Fibroblast of lung (primary cell): Measurements from ENCODE around the gene GNB1L. TPM values are rescaled to one million over a fixed set of nuclear protein-coding genes. Genes with fewer than 3 reads are reported as not detected.
A peak's percentile ranks its signal among the peaks of the same experiment; 100 is the strongest.

Experiments
- DNase-seq, 2 donors: peaks; one replicate each; pipeline versions ENCODE4 v3.0.0 to v3.0.0-alpha.2; 2010; ENCODE audit warnings: low read depth in 2 of 2
- H2AFZ ChIP-seq: 2 replicates; pipeline ENCODE4 v1.5.1; 2012; ENCODE audit warnings: low read length, control low read depth, inconsistent platforms
- H3K27ac ChIP-seq: 2 replicates; pipeline ENCODE4 v1.5.1; 2011; ENCODE audit warnings: low read length, control low read depth; ENCODE audit not compliant: insufficient read depth
- H3K27me3 ChIP-seq: 2 replicates; pipeline ENCODE4 v1.5.1; 2011; ENCODE audit warnings: mild to moderate bottlenecking, low read length; ENCODE audit not compliant: control insufficient read depth, insufficient read depth
- H3K36me3 ChIP-seq: 2 replicates; pipeline ENCODE4 v1.5.1; 2011; ENCODE audit warnings: low read length; ENCODE audit not compliant: control insufficient read depth, insufficient read depth
- H3K4me1 ChIP-seq: 2 replicates; pipeline ENCODE4 v1.5.1; 2011; ENCODE audit warnings: low read length; ENCODE audit not compliant: control insufficient read depth, insufficient read depth; ENCODE audit errors: extremely low read depth
- H3K4me2 ChIP-seq: 2 replicates; pipeline ENCODE4 v1.5.1; 2011; ENCODE audit warnings: low read length, control low read depth; ENCODE audit not compliant: insufficient read depth; ENCODE audit errors: extremely low read depth
- H3K4me3 ChIP-seq, 4 experiments: fragments of 200-600 bp in 1 of 4; sonication (generic) in 1 of 4; replicated peaks in 1 of 4; 2 replicates each; pipeline ENCODE4 v1.5.1; 2011 to 2016; ENCODE audit warnings: low read length in 4 of 4, low read depth in 3 of 4, mild to moderate bottlenecking in 3 of 4, control low read depth in 2 of 4, inconsistent platforms in 1 of 4, mixed read lengths in 1 of 4; ENCODE audit not compliant: insufficient read depth in 1 of 4; ENCODE audit errors: control extremely low read depth in 1 of 4
- H3K79me2 ChIP-seq: 2 replicates; pipeline ENCODE4 v1.5.1; 2012; ENCODE audit warnings: mild to moderate bottlenecking, low read length, inconsistent platforms; ENCODE audit not compliant: control insufficient read depth, insufficient read depth
- H3K9ac ChIP-seq: 2 replicates; pipeline ENCODE4 v1.5.1; 2011; ENCODE audit warnings: mild to moderate bottlenecking, low read length, control low read depth; ENCODE audit not compliant: insufficient read depth
- H3K9me3 ChIP-seq: 2 replicates; pipeline ENCODE4 v1.5.1; 2012; ENCODE audit warnings: low read depth, low read length; ENCODE audit not compliant: control insufficient read depth, insufficient read depth
- H4K20me1 ChIP-seq: 2 replicates; pipeline ENCODE4 v1.5.1; 2011; ENCODE audit warnings: low read length; ENCODE audit not compliant: control insufficient read depth, insufficient read depth; ENCODE audit errors: extremely low read depth
- CTCF ChIP-seq, 2 donors: IDR thresholded peaks in 1 of 2; conservative IDR thresholded peaks in 1 of 2; 1 replicate in 1 of 2; 2 replicates in 1 of 2; pipeline ENCODE4 v1.5.1; 2011 to 2012; ENCODE audit warnings: low read length in 2 of 2, control low read depth in 1 of 2, inconsistent platforms in 1 of 2, low read depth in 1 of 2, mild to moderate bottlenecking in 1 of 2
- EZH2 ChIP-seq: IDR thresholded peaks from 2 replicates; pipeline ENCODE4 v1.5.1; 2012; ENCODE audit warnings: low read length, control low read depth, mild to moderate bottlenecking; ENCODE audit errors: missing control alignments
- polyA plus RNA-seq, 2 donors: library from polyadenylated mRNA; depleted of rRNA in 1 of 2; stranded (reverse) in 1 of 2; unstranded in 1 of 2; fragments of >200 nt; gene quantifications; 2 replicates each; pipeline ENCODE4 v1.2.1, GENCODE V29; 2011 to 2012; ENCODE audit warnings: missing spikeins in 1 of 2
- total RNA-seq: library from RNA; depleted of rRNA; stranded (reverse); fragments of >200 nt; gene quantifications from 2 replicates; pipeline ENCODE4 v1.2.1, GENCODE V29; 2014

Gene GNB1L
- total and polyA plus RNA-seq, 2 donors (not counting 1 experiment from before 2014, with no cell fraction given) = 1.4 to 7.8 TPM

- no peak overlapping the region for H3K4me3 ChIP-seq
- H3K9ac ChIP-seq = no peak overlapping the region
- no peaks in the 10 kb centered on the region for H4K20me1 ChIP-seq
- H3K27me3 ChIP-seq = peaks cover 53% of the 10 kb centered on the region
- H3K79me2 ChIP-seq = no peaks in the 10 kb centered on the region
- DNase-seq = no peak
- H3K4me1 ChIP-seq = no peaks in the 10 kb centered on the region
- no peaks in the 10 kb centered on the region for H3K9me3 ChIP-seq
- no peaks in the 10 kb centered on the region for H3K36me3 ChIP-seq
- H3K4me2 ChIP-seq = no peak overlapping the region
- H2AFZ ChIP-seq = no peak overlapping the region
- no peak overlapping the region for H3K27ac ChIP-seq
- TF ChIP-seq CTCF (conservative IDR thresholded peaks at IDR 0.05 in 1 of 2, IDR thresholded peaks at IDR 0.05 in 1 of 2; ENCODE audit: low read depth in 1 of 2, low read length in 2 of 2) (no peak), EZH2 (no peak)
Measured at GRCh38 chr22:19769393-19769715, 85.3 kb downstream of the GNB1L start.

- no peak overlapping the region for H3K4me2 ChIP-seq
- no peaks in the 10 kb centered on the region for H3K4me1 ChIP-seq
- no peaks in the 10 kb centered on the region for H3K79me2 ChIP-seq
- H3K9me3 ChIP-seq = no peaks in the 10 kb centered on the region
- TF ChIP-seq EZH2 (peak; percentile 48), CTCF (conservative IDR thresholded peaks at IDR 0.05 in 1 of 2, IDR thresholded peaks at IDR 0.05 in 1 of 2; ENCODE audit: low read depth in 1 of 2, low read length in 2 of 2) (no peak)
- H3K27ac ChIP-seq = no peak overlapping the region
- no peaks in the 10 kb centered on the region for H4K20me1 ChIP-seq
- no peak overlapping the region for H3K9ac ChIP-seq
- no peak overlapping the region for H3K4me3 ChIP-seq
- no peak for DNase-seq
- no peak overlapping the region for H2AFZ ChIP-seq
- H3K36me3 ChIP-seq = no peaks in the 10 kb centered on the region
- peaks cover 61% of the 10 kb centered on the region for H3K27me3 ChIP-seq
Measured at GRCh38 chr22:19767427-19768341, 87.0 kb downstream of the GNB1L start.

- Histone ChIP-seq H3K4me3 (no peak overlapping the region), H3K27ac (no peak overlapping the region), H3K4me1 (no peaks in the 10 kb centered on the region), H3K9me3 (no peaks in the 10 kb centered on the region), H4K20me1 (no peaks in the 10 kb centered on the region), H3K36me3 (no peaks in the 10 kb centered on the region), H3K27me3 (peaks cover 66% of the 10 kb centered on the region), H2AFZ (no peak overlapping the region), H3K79me2 (no peaks in the 10 kb centered on the region), H3K9ac (no peak overlapping the region), H3K4me2 (no peak overlapping the region)
- no peak for DNase-seq
- TF ChIP-seq EZH2 (peak; percentile 76), CTCF (conservative IDR thresholded peaks at IDR 0.05 in 1 of 2, IDR thresholded peaks at IDR 0.05 in 1 of 2; ENCODE audit: low read depth in 1 of 2, low read length in 2 of 2) (no peak)
Measured at GRCh38 chr22:19766511-19767426, 87.9 kb downstream of the GNB1L start.
